Measurements from ENCODE around the gene OR6C2.

- TF ChIP-seq CTCF (IDR thresholded peaks at IDR 0.05) (no peak), POLR2AphosphoS5 (IDR thresholded peaks at IDR 0.05) (no peak)
These were observed 23.4 kb upstream of the OR6C2 start for GRCh38 chr12:55420307-55420962.
